NB4 (cell line): Measurements from ENCODE around the gene NOP16.

Experiments used
- DNase-seq: peaks from one replicate; pipeline ENCODE4 v3.0.0; 2010; ENCODE audit warnings: low read depth
- H3K4me3 ChIP-seq: one replicate; pipeline ENCODE4 v1.5.1; 2011; ENCODE audit warnings: mild to moderate bottlenecking, low read depth, low read length, moderate library complexity
- CTCF ChIP-seq: IDR thresholded peaks from one replicate; pipeline ENCODE4 v1.5.1; 2012; ENCODE audit warnings: low read depth, low read length
- MAX ChIP-seq: IDR thresholded peaks from 2 replicates; pipeline ENCODE4 v1.6.1; 2011; ENCODE audit warnings: low read depth, low read length
- MYC ChIP-seq: IDR thresholded peaks from 2 replicates; pipeline ENCODE4 v1.6.1; 2011; ENCODE audit warnings: low read depth, low read length
- POLR2A ChIP-seq: IDR thresholded peaks from 2 replicates; pipeline ENCODE4 v1.6.1; 2011; ENCODE audit warnings: mild to moderate bottlenecking; ENCODE audit not compliant: insufficient read length; ENCODE audit errors: extremely low read depth

Gene NOP16

GRCh38 chr5:176407456-176408251, 19.3 kb upstream of the NOP16 start:
- H3K4me3 ChIP-seq, result no peak overlapping the region
- DNase-seq, result no peak
- TF ChIP-seq MAX (no peak), POLR2A (no peak), CTCF (no peak), MYC (no peak)

GRCh38 chr5:176406436-176407052, 18.1 kb upstream of the NOP16 start:
- TF ChIP-seq MYC (no peak), CTCF (no peak), MAX (no peak), POLR2A (no peak)
- no peak for DNase-seq

GRCh38 chr5:176405656-176406435, 17.4 kb upstream of the NOP16 start:
- TF ChIP-seq MAX (no peak), CTCF (peak; percentile 20), POLR2A (no peak), MYC (no peak)
- no peak for DNase-seq
- H3K4me3 ChIP-seq, result no peak overlapping the region

More at GRCh38 chr5:176406436-176407052, 18.1 kb upstream of the NOP16 start:
- H3K4me3 ChIP-seq, result no peak overlapping the region

GRCh38 chr5:176401281-176402205, 13.1 kb upstream of the NOP16 start:
- H3K4me3 ChIP-seq, result no peak overlapping the region
- no peak for TF ChIP-seq MYC
- TF ChIP-seq POLR2A, result no peak
- DNase-seq, result no peak

- TF ChIP-seq POLR2A, result no peak
- DNase-seq, result no peak
- no peak overlapping the region for H3K4me3 ChIP-seq
Observed at GRCh38 chr5:176400382-176401156, 12.2 kb upstream of the NOP16 start.
